GM21529 (cell line): ENCODE results near the gene NPM1.

ENCODE experiments used
- ATAC-seq: cut with Tn5 transposase; IDR thresholded peaks from one replicate; pipeline ENCODE4 v1.9.1; 2021; ENCODE audit not compliant: unreplicated experiment

NPM1 gene

GRCh38 chr5:171427318-171428167, 39.9 kb downstream of the NPM1 start:
- ATAC-seq = no peak

- ATAC-seq = no peak
These were observed 40.6 kb downstream of the NPM1 start for GRCh38 chr5:171428168-171428696.

GRCh38 chr5:171428809-171429542, 41.3 kb downstream of the NPM1 start:
- no peak for ATAC-seq

GRCh38 chr5:171429543-171429910, 41.9 kb downstream of the NPM1 start:
- ATAC-seq = no peak

- no peak for ATAC-seq
These were observed 43.7 kb downstream of the NPM1 start for GRCh38 chr5:171431251-171431777.

GRCh38 chr5:171432076-171432475, 44.4 kb downstream of the NPM1 start:
- no peak for ATAC-seq

GRCh38 chr5:171432583-171433351, 45.1 kb downstream of the NPM1 start:
- ATAC-seq = no peak

- ATAC-seq = no peak
These were observed 45.7 kb downstream of the NPM1 start for GRCh38 chr5:171433352-171433698.

GRCh38 chr5:171433982-171434676, 46.5 kb downstream of the NPM1 start:
- no peak for ATAC-seq

- no peak for ATAC-seq
These were observed 47.2 kb downstream of the NPM1 start for GRCh38 chr5:171434874-171435273.

GRCh38 chr5:171435908-171436307, 48.3 kb downstream of the NPM1 start:
- ATAC-seq = no peak

- ATAC-seq = no peak
These were observed 49.2 kb downstream of the NPM1 start for GRCh38 chr5:171436804-171437285.

- ATAC-seq = no peak
These were observed 49.7 kb downstream of the NPM1 start for GRCh38 chr5:171437286-171437821.

- no peak for ATAC-seq
These were observed 51.1 kb downstream of the NPM1 start for GRCh38 chr5:171438738-171439137.

GRCh38 chr5:171441246-171441791, 53.7 kb downstream of the NPM1 start:
- ATAC-seq = no peak

GRCh38 chr5:171442287-171443042, 54.8 kb downstream of the NPM1 start:
- no peak for ATAC-seq

- ATAC-seq = no peak
These were observed 56.9 kb downstream of the NPM1 start for GRCh38 chr5:171444582-171444981.

- no peak for ATAC-seq
These were observed 58.2 kb downstream of the NPM1 start for GRCh38 chr5:171445644-171446516.
